HPDE6-E6E7 (cell line): ENCODE measurements around the gene GIT1.

ENCODE experiments used
- DNase-seq: peaks from one replicate; pipeline ENCODE4 v3.0.0; 2011; ENCODE audit warnings: missing footprints; ENCODE audit errors: extremely low spot score

The GIT1 gene

GRCh38 chr17:29589524-29590410, at the start of gene GIT1:
Gene GIT1, minus strand, starts transcription at chr17:29589648. Its CDS starts 270 bp downstream, at chr17:29589378.
- peak; percentile 86 for DNase-seq

- DNase-seq, result no peak
Measured at GRCh38 chr17:29633886-29634285, 44.4 kb upstream of the GIT1 start.

GRCh38 chr17:29630630-29631193, 41.3 kb upstream of the GIT1 start:
- no peak for DNase-seq

- no peak for DNase-seq
Measured at GRCh38 chr17:29629839-29630238, 40.4 kb upstream of the GIT1 start.

GRCh38 chr17:29628644-29629043, 39.2 kb upstream of the GIT1 start:
- no peak for DNase-seq

- no peak for DNase-seq
Measured at GRCh38 chr17:29627951-29628350, 38.5 kb upstream of the GIT1 start.

GRCh38 chr17:29625037-29625750, 35.7 kb upstream of the GIT1 start:
- DNase-seq, result peak; percentile 38

GRCh38 chr17:29624586-29624985, 35.1 kb upstream of the GIT1 start:
- no peak for DNase-seq

GRCh38 chr17:29623283-29623647, 33.8 kb upstream of the GIT1 start:
- DNase-seq, result no peak

- DNase-seq, result peak; percentile 46
Measured at GRCh38 chr17:29622337-29623282, 33.2 kb upstream of the GIT1 start, which contains the start of gene CORO6. Gene CORO6, minus strand, starts transcription at chr17:29622912. Its CDS starts 1,491 bp downstream, at chr17:29621421.

- DNase-seq, result no peak
Measured at GRCh38 chr17:29621751-29622194, 32.3 kb upstream of the GIT1 start.

GRCh38 chr17:29620779-29621500, 31.5 kb upstream of the GIT1 start:
- no peak for DNase-seq

GRCh38 chr17:29620271-29620670, 30.8 kb upstream of the GIT1 start:
- peak; percentile 66 for DNase-seq

GRCh38 chr17:29619251-29619650, 29.8 kb upstream of the GIT1 start:
- no peak for DNase-seq

GRCh38 chr17:29618272-29619065, 29.0 kb upstream of the GIT1 start:
- DNase-seq, result no peak

- no peak for DNase-seq
Measured at GRCh38 chr17:29617481-29618271, 28.2 kb upstream of the GIT1 start.

- peak; percentile 79 for DNase-seq
Measured at GRCh38 chr17:29617125-29617480, 27.7 kb upstream of the GIT1 start.

- DNase-seq, result no peak
Measured at GRCh38 chr17:29616300-29617048, 27.0 kb upstream of the GIT1 start.
